Mononuclear cell (primary cell): ENCODE results near the gene NDUFS2. TPM values are rescaled to one million over a fixed set of nuclear protein-coding genes. Genes with fewer than 3 reads are reported as not detected.
"Not testable (repeated sequence)": the region's sequence is repeated elsewhere in the genome, so short reads cannot be mapped to it uniquely, and the experiment has no call there.

Experiments used
- H3K27me3 ChIP-seq: 2 replicates; pipeline ENCODE4 v1.6.0; 2011; ENCODE audit warnings: low read length, control low read depth; ENCODE audit not compliant: insufficient read depth
- H3K4me1 ChIP-seq: 2 replicates; pipeline ENCODE4 v1.5.1; 2011; ENCODE audit warnings: mild to moderate bottlenecking, low read length, control low read depth; ENCODE audit not compliant: insufficient read depth
- H3K4me3 ChIP-seq: 2 replicates; pipeline ENCODE4 v1.5.1; 2011; ENCODE audit warnings: mild to moderate bottlenecking, low read length, moderate library complexity
- H3K9me3 ChIP-seq: 2 replicates; pipeline ENCODE4 v1.5.1; 2011; ENCODE audit warnings: low read depth, mild to moderate bottlenecking, control low read depth, low read length
- total RNA-seq: library from RNA; depleted of rRNA; stranded (reverse); fragments of >200 nt; gene quantifications from one replicate; pipeline ENCODE4 v1.2.3, GENCODE V29; 2012

The NDUFS2 gene
- total RNA-seq, 1 donor = 38.0 TPM

DNA sequence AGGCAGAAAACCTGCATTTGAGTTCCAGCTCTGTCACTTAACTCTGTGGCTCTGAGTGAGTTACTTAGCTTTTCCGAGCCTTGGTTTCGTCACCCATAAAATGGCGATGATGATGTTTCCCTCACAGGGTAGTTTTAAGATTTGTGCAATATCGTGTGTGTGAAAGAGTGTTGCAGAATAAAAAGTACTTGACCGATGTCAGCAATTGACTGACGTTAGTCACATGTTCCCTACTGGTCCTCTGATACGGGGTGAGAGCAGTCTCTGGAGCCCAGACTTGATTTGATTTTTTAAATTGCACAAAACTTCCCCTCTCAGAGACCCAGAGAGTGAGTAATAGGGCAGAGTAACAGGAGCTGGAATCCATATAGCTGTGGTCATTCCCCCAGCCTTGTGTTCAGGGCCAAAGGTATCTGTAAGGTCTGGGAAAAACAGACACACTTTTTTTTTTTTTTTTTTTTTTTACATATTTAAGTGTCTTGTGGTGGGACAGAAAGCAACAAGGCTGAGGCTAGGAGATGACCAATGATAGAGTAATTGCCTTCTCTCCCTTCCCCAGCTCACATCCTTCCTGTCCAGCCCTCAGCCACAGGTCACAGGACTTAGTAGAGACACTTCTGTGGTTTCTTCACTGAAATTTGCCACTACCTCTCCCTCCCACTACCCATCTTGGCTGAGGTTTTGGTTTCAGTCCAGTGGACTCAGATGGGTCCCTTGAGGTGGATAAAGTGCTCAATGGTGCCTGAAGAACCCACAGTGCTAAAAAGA lies 15.0 kb downstream of the NDUFS2 start:
- peak overlapping the region; percentile 91 for H3K4me3 ChIP-seq
- H3K4me1 ChIP-seq = peaks cover 58% of the 10 kb centered on the region
- H3K9me3 ChIP-seq = no peaks in the 10 kb centered on the region
- H3K27me3 ChIP-seq = no peaks in the 10 kb centered on the region

- H3K4me1 ChIP-seq = peaks cover 57% of the 10 kb centered on the region
- peak overlapping the region; percentile 91 for H3K4me3 ChIP-seq
Observed at GRCh38 chr1:161217831-161218230, 15.7 kb downstream of the NDUFS2 start.

GRCh38 chr1:161218301-161219077 lies 16.3 kb downstream of the NDUFS2 start:
- Histone ChIP-seq H3K4me1 (peaks cover 51% of the 10 kb centered on the region), H3K4me3 (peak overlapping the region; percentile 91)

More at GRCh38 chr1:161217831-161218230, 15.7 kb downstream of the NDUFS2 start:
- no peaks in the 10 kb centered on the region for H3K27me3 ChIP-seq
- no peaks in the 10 kb centered on the region for H3K9me3 ChIP-seq

DNA sequence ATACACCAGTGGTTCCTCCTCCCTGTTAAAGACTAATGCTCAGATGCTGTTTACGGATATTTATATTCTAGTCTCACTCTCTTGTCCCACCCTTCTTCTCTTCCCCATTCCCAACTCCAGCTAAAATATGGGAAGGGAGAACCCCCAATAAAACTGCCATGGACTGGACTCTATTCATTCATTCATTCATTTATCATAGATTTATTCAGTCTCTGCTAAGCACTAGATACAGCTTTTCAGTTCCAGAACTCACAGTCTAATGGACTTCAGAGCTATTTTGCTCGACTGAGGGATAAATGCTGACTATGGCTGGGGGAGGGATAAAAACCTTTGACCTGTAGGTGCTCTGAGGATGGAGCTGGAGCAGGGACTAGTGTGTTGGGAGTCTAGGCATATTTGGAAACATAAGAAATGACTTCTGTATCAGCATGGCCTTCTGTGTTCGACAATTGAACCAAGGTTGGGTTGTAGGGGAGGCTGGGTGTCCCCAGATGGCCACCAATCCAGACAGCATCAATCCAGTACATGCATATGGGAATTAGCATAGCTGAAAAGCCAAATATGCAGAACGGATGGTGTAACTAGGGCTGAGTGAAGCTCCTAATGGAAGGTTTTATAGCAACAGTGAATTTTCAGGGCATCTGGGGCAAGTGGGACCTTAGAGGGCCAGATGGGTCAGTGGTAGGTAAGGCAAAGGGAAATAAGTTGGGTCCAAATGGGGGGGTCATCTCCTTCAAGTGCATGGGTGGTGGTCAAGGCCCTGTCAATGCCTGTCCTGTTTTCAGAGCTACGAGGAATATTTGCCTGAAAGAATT lies 17.1 kb downstream of the NDUFS2 start:
- H3K4me1 ChIP-seq = peaks cover 46% of the 10 kb centered on the region
- H3K4me3 ChIP-seq = no peak overlapping the region
- no peaks in the 10 kb centered on the region for H3K9me3 ChIP-seq
- no peaks in the 10 kb centered on the region for H3K27me3 ChIP-seq

More at GRCh38 chr1:161218301-161219077, 16.3 kb downstream of the NDUFS2 start:
- H3K9me3 ChIP-seq = no peaks in the 10 kb centered on the region
- H3K27me3 ChIP-seq = no peaks in the 10 kb centered on the region

GRCh38 chr1:161220002-161220401 lies 17.8 kb downstream of the NDUFS2 start:
- no peaks in the 10 kb centered on the region for H3K27me3 ChIP-seq
- H3K4me1 ChIP-seq = peaks cover 45% of the 10 kb centered on the region
- H3K4me3 ChIP-seq = no peak overlapping the region
- no peaks in the 10 kb centered on the region for H3K9me3 ChIP-seq

- H3K4me3 ChIP-seq = no peak overlapping the region
- no peaks in the 10 kb centered on the region for H3K27me3 ChIP-seq
- peaks cover 58% of the 10 kb centered on the region for H3K4me1 ChIP-seq
- no peaks in the 10 kb centered on the region for H3K9me3 ChIP-seq
Observed at GRCh38 chr1:161222175-161223019, 20.2 kb downstream of the NDUFS2 start.

GRCh38 chr1:161223805-161224694 lies 21.9 kb downstream of the NDUFS2 start:
- Histone ChIP-seq H3K4me1 (peaks cover 53% of the 10 kb centered on the region), H3K27me3 (no peaks in the 10 kb centered on the region), H3K4me3 (no peak overlapping the region), H3K9me3 (no peaks in the 10 kb centered on the region)

DNA sequence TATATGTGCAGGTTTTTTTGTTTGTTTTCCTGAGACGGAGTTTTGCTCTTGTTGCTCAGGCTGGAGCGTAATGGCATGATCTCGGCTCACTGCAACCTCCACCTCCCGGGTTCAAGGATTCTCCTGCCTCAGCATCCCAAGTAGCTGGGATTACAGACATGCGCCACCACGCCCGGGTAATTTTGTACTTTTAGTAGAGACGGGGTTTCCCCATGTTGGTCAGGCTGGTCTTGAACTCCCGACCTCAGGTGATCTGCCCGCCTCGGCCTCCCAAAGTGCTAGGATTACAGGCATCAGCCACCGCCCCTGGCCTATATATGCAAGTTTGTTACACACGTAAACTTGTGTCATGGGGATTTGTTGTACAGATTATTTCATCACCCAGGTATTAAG lies 22.5 kb downstream of the NDUFS2 start:
- H3K4me3 ChIP-seq = not testable (repeated sequence)

GRCh38 chr1:161225178-161225533 lies 23.0 kb downstream of the NDUFS2 start:
- Histone ChIP-seq H3K4me3 (no peak overlapping the region), H3K4me1 (peaks cover 47% of the 10 kb centered on the region), H3K27me3 (no peaks in the 10 kb centered on the region), H3K9me3 (no peaks in the 10 kb centered on the region)

More for the DNA sequence above, 22.5 kb downstream of the NDUFS2 start:
- not testable (repeated sequence) for H3K27me3 ChIP-seq, H3K9me3 ChIP-seq
- H3K4me1 ChIP-seq = peaks cover 47% of the 10 kb centered on the region

GRCh38 chr1:161225534-161226319 lies 23.6 kb downstream of the NDUFS2 start, which contains the start of gene TOMM40L:
TSS of gene TOMM40L (plus strand) at chr1:161226060. CDS start at chr1:161226490, 430 bp downstream.
- Histone ChIP-seq H3K4me1 (peaks cover 44% of the 10 kb centered on the region), H3K9me3 (no peaks in the 10 kb centered on the region), H3K27me3 (no peaks in the 10 kb centered on the region), H3K4me3 (peak within 1 kb of the TSS; percentile 47)

- peaks cover 42% of the 10 kb centered on the region for H3K4me1 ChIP-seq
- peak overlapping the region; percentile 47 for H3K4me3 ChIP-seq
- no peaks in the 10 kb centered on the region for H3K9me3 ChIP-seq
- no peaks in the 10 kb centered on the region for H3K27me3 ChIP-seq
Observed at GRCh38 chr1:161226320-161226711, 24.1 kb downstream of the NDUFS2 start.

GRCh38 chr1:161226759-161227158 lies 24.6 kb downstream of the NDUFS2 start:
- Histone ChIP-seq H3K9me3 (no peaks in the 10 kb centered on the region), H3K27me3 (no peaks in the 10 kb centered on the region), H3K4me1 (peaks cover 42% of the 10 kb centered on the region), H3K4me3 (no peak overlapping the region)
